Amygdala (tissue), 56 donors: Measurements from ENCODE around the gene CTDSP2.
"Not testable (repeated sequence)": the region's sequence is repeated elsewhere in the genome, so short reads cannot be mapped to it uniquely, and the experiment has no call there.

Experiments
- DNase-seq, 56 donors: peaks; one replicate each; lab custom pipeline; 2025; lab: John Stamatoyannopoulos, UW

The CTDSP2 gene

GRCh38 chr12:57820119-57820518, 26.4 kb downstream of the CTDSP2 start:
- not testable (repeated sequence) for DNase-seq

GRCh38 chr12:57817990-57818331, 28.6 kb downstream of the CTDSP2 start:
- not testable (repeated sequence) for DNase-seq

GRCh38 chr12:57817261-57817989, 29.1 kb downstream of the CTDSP2 start:
- DNase-seq, result peak in 1 of 56 donors; percentile 24

- DNase-seq, result no peak
These were observed 29.7 kb downstream of the CTDSP2 start for GRCh38 chr12:57816855-57817151.

- no peak for DNase-seq
These were observed 30.3 kb downstream of the CTDSP2 start for GRCh38 chr12:57816001-57816854.

GRCh38 chr12:57815177-57816000, 31.1 kb downstream of the CTDSP2 start:
- DNase-seq, result no peak

GRCh38 chr12:57813971-57814772, 32.4 kb downstream of the CTDSP2 start:
- no peak for DNase-seq

GRCh38 chr12:57813111-57813970, 33.2 kb downstream of the CTDSP2 start:
- no peak for DNase-seq

GRCh38 chr12:57811028-57811755, 35.3 kb downstream of the CTDSP2 start:
- DNase-seq, result no peak

- DNase-seq, result no peak
These were observed 36.1 kb downstream of the CTDSP2 start for GRCh38 chr12:57810450-57810849.

- DNase-seq, result no peak
These were observed 37.1 kb downstream of the CTDSP2 start for GRCh38 chr12:57809425-57809824.

- DNase-seq, result no peak
These were observed 38.2 kb downstream of the CTDSP2 start for GRCh38 chr12:57808351-57808750.

- no peak for DNase-seq
These were observed 39.2 kb downstream of the CTDSP2 start for GRCh38 chr12:57807285-57807684.

GRCh38 chr12:57806677-57807076, 39.9 kb downstream of the CTDSP2 start:
- DNase-seq, result no peak

GRCh38 chr12:57803319-57803893, 43.1 kb downstream of the CTDSP2 start:
- peak in 12 of 56 donors; percentile 4 to 34 (median 24) for DNase-seq

GRCh38 chr12:57802607-57803006, 43.9 kb downstream of the CTDSP2 start:
- DNase-seq, result no peak

GRCh38 chr12:57800965-57801364, 45.6 kb downstream of the CTDSP2 start:
- DNase-seq, result no peak

GRCh38 chr12:57797933-57798332, 48.6 kb downstream of the CTDSP2 start:
- no peak for DNase-seq
